ENCODE results near the gene LONP1.

- no peak for TF ChIP-seq CTCF (IDR thresholded peaks at IDR 0.05; ENCODE audit: low read depth, low read length, poor library complexity, severe bottlenecking)
- no peak for TF ChIP-seq EZH2phosphoT487 (IDR thresholded peaks at IDR 0.05; ENCODE audit: borderline replicate concordance, low read length)
Measured at GRCh38 chr19:5718037-5718578, 1.8 kb downstream of the LONP1 start.

Measured in DOHH2 (cell line).